Breast epithelium (tissue), 4 donors: ENCODE measurements around the gene ERN1. TPM values are rescaled to one million over a fixed set of nuclear protein-coding genes. Genes with fewer than 3 reads are reported as not detected.

Experiments used
- DNase-seq, 2 donors: peaks; one replicate each; pipeline ENCODE4 v3.0.0-alpha.2; 2019; ENCODE audit warnings: low spot score in 2 of 2
- H3K27ac ChIP-seq, 2 donors: fragments of 200-600 bp; sonication (generic) in 1 of 2; one replicate each; pipeline ENCODE4 v1.5.1; 2016 to 2019; ENCODE audit warnings: mild to moderate bottlenecking in 1 of 2
- H3K27me3 ChIP-seq, 2 donors: fragments of 200-600 bp; sonication (generic) in 1 of 2; one replicate each; pipeline versions ENCODE4 v1.5.1 to v1.6.0; 2017 to 2019; ENCODE audit warnings: control low read depth in 1 of 2, mild to moderate bottlenecking in 1 of 2
- H3K36me3 ChIP-seq: fragments of 200-600 bp; one replicate; pipeline ENCODE4 v1.5.1; 2019
- H3K4me1 ChIP-seq, 2 donors: fragments of 200-600 bp; sonication (generic); one replicate each; pipeline ENCODE4 v1.5.1; 2016 to 2019; ENCODE audit warnings: control low read depth in 1 of 2
- H3K4me3 ChIP-seq, 3 donors: fragments of 200-600 bp; sonication (generic); 1 replicate in 2 of 3; 2 replicates in 1 of 3; pipeline ENCODE4 v1.5.1; 2016 to 2019; ENCODE audit warnings: mild to moderate bottlenecking in 3 of 3, moderate library complexity in 2 of 3
- H3K9me3 ChIP-seq, 2 donors: fragments of 200-600 bp; sonication (generic) in 1 of 2; one replicate each; pipeline ENCODE4 v1.5.1; 2016 to 2019; ENCODE audit warnings: control low read depth in 1 of 2
- POLR2A ChIP-seq: fragments of 450-650 bp; IDR thresholded peaks from one replicate; pipeline ENCODE4 v1.6.1; 2016; ENCODE audit warnings: antibody characterized with exemption, mild to moderate bottlenecking, moderate library complexity
- POLR2AphosphoS5 ChIP-seq, 3 donors: sonication (generic); formaldehyde crosslinking; IDR thresholded peaks; one replicate each; pipeline ENCODE4 v1.6.1; 2017; ENCODE audit warnings: antibody characterized with exemption in 3 of 3
- intact Hi-C: fragments of 100-400 bp; cut with DNase I; formaldehyde crosslinking; loops from one replicate; pipeline ENCODE4 v1.15.1; 2023; ENCODE audit warnings: low total_unique reads
- total RNA-seq, 3 donors: library from RNA; depleted of rRNA; stranded (reverse); fragments of >200 nt; gene quantifications; one replicate each; pipeline ENCODE4 v1.1.0, GENCODE V29; 2016
- TF ChIP-seq, protein P1 (sequence below), 3 donors: fragments of 450-650 bp; IDR thresholded peaks; one replicate each; pipeline ENCODE4 v1.5.1; 2016 to 2017; ENCODE audit warnings: antibody characterized with exemption in 3 of 3, mild to moderate bottlenecking in 3 of 3, moderate library complexity in 3 of 3

The ERN1 gene
- total RNA-seq, 3 donors from 2014 or later: 13.1 to 40.8 (median 34.7) TPM

DNA sequence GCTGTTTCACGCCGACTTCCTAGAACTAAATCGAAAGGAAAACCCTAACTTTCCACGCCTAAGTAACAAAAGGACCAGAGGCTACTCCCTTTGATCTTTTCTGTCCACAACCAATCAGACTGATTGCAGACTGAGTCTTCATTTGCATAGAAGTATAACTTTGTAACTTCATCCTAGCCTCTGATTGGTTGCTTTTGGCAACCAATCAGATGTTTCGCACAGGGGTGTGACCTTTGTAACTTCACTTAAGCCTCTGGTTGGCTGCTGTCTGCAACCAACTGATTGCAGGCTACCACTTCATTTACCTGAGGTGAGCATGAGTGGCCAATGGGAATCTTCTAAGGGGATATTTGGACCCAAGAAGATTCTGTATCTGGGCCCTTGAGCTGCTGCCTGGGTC lies 92.1 kb downstream of the ERN1 start:
- H3K9me3 ChIP-seq: no peaks in the 10 kb centered on the region
- intact Hi-C loops: no loop called here
- H3K27me3 ChIP-seq: no peaks in the 10 kb centered on the region
- DNase-seq: no peak
- H3K36me3 ChIP-seq: no peaks in the 10 kb centered on the region
- H3K4me1 ChIP-seq: no peaks in the 10 kb centered on the region
- no peak overlapping the region for H3K27ac ChIP-seq
- TF ChIP-seq POLR2A (no peak), POLR2AphosphoS5 (IDR thresholded peaks at IDR 0.05) (no peak)
- TF ChIP-seq, protein P1, sequence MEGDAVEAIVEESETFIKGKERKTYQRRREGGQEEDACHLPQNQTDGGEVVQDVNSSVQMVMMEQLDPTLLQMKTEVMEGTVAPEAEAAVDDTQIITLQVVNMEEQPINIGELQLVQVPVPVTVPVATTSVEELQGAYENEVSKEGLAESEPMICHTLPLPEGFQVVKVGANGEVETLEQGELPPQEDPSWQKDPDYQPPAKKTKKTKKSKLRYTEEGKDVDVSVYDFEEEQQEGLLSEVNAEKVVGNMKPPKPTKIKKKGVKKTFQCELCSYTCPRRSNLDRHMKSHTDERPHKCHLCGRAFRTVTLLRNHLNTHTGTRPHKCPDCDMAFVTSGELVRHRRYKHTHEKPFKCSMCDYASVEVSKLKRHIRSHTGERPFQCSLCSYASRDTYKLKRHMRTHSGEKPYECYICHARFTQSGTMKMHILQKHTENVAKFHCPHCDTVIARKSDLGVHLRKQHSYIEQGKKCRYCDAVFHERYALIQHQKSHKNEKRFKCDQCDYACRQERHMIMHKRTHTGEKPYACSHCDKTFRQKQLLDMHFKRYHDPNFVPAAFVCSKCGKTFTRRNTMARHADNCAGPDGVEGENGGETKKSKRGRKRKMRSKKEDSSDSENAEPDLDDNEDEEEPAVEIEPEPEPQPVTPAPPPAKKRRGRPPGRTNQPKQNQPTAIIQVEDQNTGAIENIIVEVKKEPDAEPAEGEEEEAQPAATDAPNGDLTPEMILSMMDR (IDR thresholded peaks at IDR 0.05): no peak
- no peak overlapping the region for H3K4me3 ChIP-seq

DNA sequence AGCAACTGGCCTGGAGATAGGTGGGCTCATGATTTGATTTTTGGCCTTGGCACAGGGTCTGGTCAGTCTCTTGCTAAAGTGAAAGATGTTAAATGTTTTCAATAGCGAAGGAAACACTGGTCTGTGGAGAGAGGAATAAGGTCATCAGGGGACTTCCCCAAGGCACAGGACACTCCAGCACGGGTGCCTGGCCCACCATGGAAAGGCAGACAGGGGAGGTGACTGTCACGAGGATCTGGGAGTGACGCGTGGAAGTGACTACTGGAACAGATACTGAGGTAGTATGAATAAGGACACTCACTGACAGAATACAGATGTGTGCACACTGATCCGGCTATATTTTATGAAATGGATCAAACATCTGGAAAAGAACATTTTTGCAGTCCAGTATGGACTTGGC lies 92.8 kb downstream of the ERN1 start:
- no peaks in the 10 kb centered on the region for H3K27me3 ChIP-seq
- H3K36me3 ChIP-seq: no peaks in the 10 kb centered on the region
- no peak for TF ChIP-seq POLR2AphosphoS5 (IDR thresholded peaks at IDR 0.05)
- TF ChIP-seq, protein P1 (IDR thresholded peaks at IDR 0.05): no peak
- no peak for TF ChIP-seq POLR2A
- H3K4me1 ChIP-seq: no peaks in the 10 kb centered on the region
- DNase-seq: no peak
- no peaks in the 10 kb centered on the region for H3K9me3 ChIP-seq
- intact Hi-C loops: no loop called here
- H3K4me3 ChIP-seq: no peak overlapping the region
- no peak overlapping the region for H3K27ac ChIP-seq

DNA sequence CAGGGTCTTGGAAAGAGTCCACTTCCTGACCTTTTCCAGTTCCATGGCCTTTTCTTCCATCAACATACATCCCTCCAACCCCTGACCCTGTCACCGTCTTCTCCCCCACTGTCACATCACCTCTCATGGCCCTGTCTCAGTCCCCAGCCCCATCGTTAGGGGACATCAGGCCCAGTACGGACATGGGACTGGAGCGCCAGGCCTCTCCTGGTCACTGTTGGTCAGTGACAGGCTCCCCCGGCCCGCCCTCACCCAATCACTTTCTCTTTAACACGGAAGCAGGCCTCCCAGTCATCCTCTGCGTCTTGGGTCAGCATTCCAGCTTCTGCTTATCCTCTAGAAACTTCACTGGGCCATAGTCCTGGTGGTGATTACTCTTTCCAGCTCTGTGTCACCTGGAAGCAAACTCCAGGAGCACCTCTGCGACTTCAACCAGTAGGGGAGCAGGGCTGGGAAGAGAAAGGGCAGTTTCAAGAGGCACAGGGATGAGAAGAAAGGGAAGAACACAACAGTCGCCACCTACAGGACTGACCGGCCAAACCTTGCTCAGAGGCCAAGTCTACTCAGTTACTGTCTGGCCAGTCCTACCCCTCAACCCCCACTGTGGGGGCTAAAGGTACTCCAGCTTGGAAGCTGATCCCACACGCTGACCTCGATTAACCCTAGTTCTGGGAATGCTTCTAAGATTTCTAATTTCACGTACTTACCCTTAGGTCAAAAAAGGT lies 93.6 kb downstream of the ERN1 start:
- H3K4me1 ChIP-seq: no peaks in the 10 kb centered on the region
- no peak overlapping the region for H3K4me3 ChIP-seq
- H3K36me3 ChIP-seq: no peaks in the 10 kb centered on the region
- intact Hi-C loops: no loop called here
- no peaks in the 10 kb centered on the region for H3K9me3 ChIP-seq
- DNase-seq: no peak
- TF ChIP-seq POLR2AphosphoS5 (IDR thresholded peaks at IDR 0.05) (no peak), POLR2A (no peak)
- TF ChIP-seq, protein P1 (IDR thresholded peaks at IDR 0.05): no peak
- no peak overlapping the region for H3K27ac ChIP-seq
- no peaks in the 10 kb centered on the region for H3K27me3 ChIP-seq

DNA sequence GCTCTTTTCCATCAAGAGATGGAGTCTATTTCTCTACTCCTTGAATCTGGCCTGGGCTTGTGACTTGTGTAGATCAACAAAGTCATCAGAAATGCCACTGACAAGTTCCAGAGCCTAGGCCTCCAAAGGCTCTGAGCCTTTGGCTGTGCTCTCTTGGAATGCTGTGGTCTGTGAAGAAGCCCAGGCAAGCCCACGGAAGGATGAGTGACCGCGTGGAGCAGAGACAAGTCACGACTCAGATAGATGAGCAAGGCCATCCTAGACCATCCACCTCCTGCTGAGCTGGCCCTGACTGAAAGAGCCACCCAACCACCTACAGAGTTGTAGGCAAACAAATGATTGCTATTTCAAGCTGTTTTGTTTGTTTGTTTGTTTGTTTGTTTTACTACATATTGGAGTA lies 97.9 kb downstream of the ERN1 start:
- Histone ChIP-seq H3K27ac (no peak overlapping the region), H3K27me3 (no peaks in the 10 kb centered on the region), H3K9me3 (no peaks in the 10 kb centered on the region), H3K4me3 (no peak overlapping the region), H3K4me1 (no peaks in the 10 kb centered on the region), H3K36me3 (no peaks in the 10 kb centered on the region)
- TF ChIP-seq POLR2A: no peak
- no peak for TF ChIP-seq POLR2AphosphoS5 (IDR thresholded peaks at IDR 0.05)
- TF ChIP-seq, protein P1 (IDR thresholded peaks at IDR 0.05): no peak
- intact Hi-C loops: no loop called here
- DNase-seq: no peak

DNA sequence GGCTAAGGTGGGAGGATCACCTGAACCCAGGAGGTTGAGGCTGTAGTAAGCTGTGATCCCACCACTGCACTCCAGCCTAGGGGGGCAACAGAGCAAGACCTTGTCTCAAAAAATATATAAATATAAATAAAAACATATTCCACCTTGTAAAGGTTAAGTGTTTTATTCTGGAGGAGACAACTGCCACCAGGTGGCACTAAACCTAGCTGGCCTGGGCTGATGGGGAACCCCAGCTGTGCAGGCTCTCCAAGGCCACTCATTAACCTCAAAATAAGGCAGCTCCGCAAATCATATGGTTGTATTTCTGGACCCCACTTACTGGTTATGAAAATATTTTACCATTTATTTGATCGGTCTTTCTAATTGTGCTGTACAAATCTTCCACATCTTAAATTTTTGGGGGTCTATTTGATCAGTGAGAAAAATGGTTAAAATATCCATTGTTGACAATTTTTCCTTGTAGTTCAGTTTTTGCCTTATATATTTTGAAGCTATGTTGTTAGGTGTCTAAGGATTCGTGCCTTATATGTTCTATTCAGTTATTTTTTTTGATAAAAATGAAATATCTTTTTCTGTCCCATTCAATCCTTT lies 101.0 kb downstream of the ERN1 start:
- Histone ChIP-seq H3K36me3 (no peaks in the 10 kb centered on the region), H3K4me3 (no peak overlapping the region), H3K4me1 (no peaks in the 10 kb centered on the region), H3K27me3 (no peaks in the 10 kb centered on the region), H3K27ac (no peak overlapping the region), H3K9me3 (no peaks in the 10 kb centered on the region)
- no peak for TF ChIP-seq POLR2AphosphoS5 (IDR thresholded peaks at IDR 0.05)
- TF ChIP-seq, protein P1 (IDR thresholded peaks at IDR 0.05): peak; percentile 43 to 58 (median 57)
- DNase-seq: peak; percentile 55 to 64
- intact Hi-C loops: no loop called here
